ENCODE data around the gene PEX5L. TPM values are rescaled to one million over a fixed set of nuclear protein-coding genes. Genes with fewer than 3 reads are reported as not detected.

Gene PEX5L
- total and polyA plus RNA-seq, 2 experiments from 2014 or later, result 0.13 to 0.63 TPM

GRCh38 chr3:179860275-179861107 lies 176.2 kb downstream of the PEX5L start:
- TF ChIP-seq EZH2 (IDR thresholded peaks at IDR 0.05; ENCODE audit: borderline replicate concordance) (no peak), EZH2phosphoT487 (IDR thresholded peaks at IDR 0.05; ENCODE audit: low read depth, severe bottlenecking, unreplicated experiment) (no peak)
- TF ChIP-seq, protein P1, sequence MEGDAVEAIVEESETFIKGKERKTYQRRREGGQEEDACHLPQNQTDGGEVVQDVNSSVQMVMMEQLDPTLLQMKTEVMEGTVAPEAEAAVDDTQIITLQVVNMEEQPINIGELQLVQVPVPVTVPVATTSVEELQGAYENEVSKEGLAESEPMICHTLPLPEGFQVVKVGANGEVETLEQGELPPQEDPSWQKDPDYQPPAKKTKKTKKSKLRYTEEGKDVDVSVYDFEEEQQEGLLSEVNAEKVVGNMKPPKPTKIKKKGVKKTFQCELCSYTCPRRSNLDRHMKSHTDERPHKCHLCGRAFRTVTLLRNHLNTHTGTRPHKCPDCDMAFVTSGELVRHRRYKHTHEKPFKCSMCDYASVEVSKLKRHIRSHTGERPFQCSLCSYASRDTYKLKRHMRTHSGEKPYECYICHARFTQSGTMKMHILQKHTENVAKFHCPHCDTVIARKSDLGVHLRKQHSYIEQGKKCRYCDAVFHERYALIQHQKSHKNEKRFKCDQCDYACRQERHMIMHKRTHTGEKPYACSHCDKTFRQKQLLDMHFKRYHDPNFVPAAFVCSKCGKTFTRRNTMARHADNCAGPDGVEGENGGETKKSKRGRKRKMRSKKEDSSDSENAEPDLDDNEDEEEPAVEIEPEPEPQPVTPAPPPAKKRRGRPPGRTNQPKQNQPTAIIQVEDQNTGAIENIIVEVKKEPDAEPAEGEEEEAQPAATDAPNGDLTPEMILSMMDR (IDR thresholded peaks at IDR 0.05; ENCODE audit: poor library complexity), result no peak

DNA sequence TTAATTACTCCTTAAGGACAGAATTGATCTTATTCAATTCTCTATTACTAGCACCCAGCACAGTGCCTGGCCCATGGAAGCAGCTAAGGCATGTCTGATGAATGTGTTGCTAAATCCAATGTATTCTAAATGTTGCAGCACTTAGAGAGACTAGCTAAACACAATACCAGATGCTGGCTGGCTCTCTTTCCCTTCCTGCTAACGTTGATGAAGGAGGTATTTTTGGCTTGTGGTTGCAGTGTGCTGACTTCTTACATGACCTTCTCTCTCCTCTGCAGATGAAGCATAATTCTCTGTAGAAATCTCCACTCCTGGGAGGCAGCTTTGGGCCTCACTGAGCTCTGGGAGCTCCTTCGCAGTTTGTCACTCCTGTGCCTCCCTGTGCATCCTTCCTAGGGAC lies 183.6 kb downstream of the PEX5L start:
- no peak overlapping the region for H3K27ac ChIP-seq
- no peaks in the 10 kb centered on the region for H3K27me3 ChIP-seq
- H3K4me3 ChIP-seq, result no peak overlapping the region
- 71% methylated on average over 2 of the region's 2 CpGs for WGBS (ENCODE audit: low lambda C conversion rate, missing lambda C conversion rate)
- no peaks in the 10 kb centered on the region for H3K79me2 ChIP-seq
- no peaks in the 10 kb centered on the region for H3K9me3 ChIP-seq (ENCODE audit: low read depth)
- TF ChIP-seq EZH2 (IDR thresholded peaks at IDR 0.05; ENCODE audit: borderline replicate concordance) (no peak), EZH2phosphoT487 (IDR thresholded peaks at IDR 0.05; ENCODE audit: low read depth, severe bottlenecking, unreplicated experiment) (no peak)
- TF ChIP-seq, protein P1 (IDR thresholded peaks at IDR 0.05; ENCODE audit: poor library complexity), result no peak
- H3K36me3 ChIP-seq (replicated peaks; ENCODE audit: insufficient read depth, low read depth), result no peaks in the 10 kb centered on the region
- no peak overlapping the region for H2AFZ ChIP-seq
- H3K4me2 ChIP-seq, result no peak overlapping the region
- DNase-seq (ENCODE audit: low spot score), result no peak
- no peaks in the 10 kb centered on the region for H3K9me2 ChIP-seq (replicated peaks; ENCODE audit: insufficient read depth)
- H4K20me1 ChIP-seq (ENCODE audit: insufficient read depth, poor library complexity, severe bottlenecking), result no peaks in the 10 kb centered on the region
- no peaks in the 10 kb centered on the region for H3K4me1 ChIP-seq (ENCODE audit: insufficient read depth)

More at GRCh38 chr3:179860275-179861107, 176.2 kb downstream of the PEX5L start:
- no peaks in the 10 kb centered on the region for H3K36me3 ChIP-seq (replicated peaks; ENCODE audit: insufficient read depth, low read depth)
- H3K4me3 ChIP-seq, result no peak overlapping the region
- DNase-seq (ENCODE audit: low spot score), result no peak
- no peaks in the 10 kb centered on the region for H3K9me3 ChIP-seq (ENCODE audit: low read depth)
- no peak overlapping the region for H3K27ac ChIP-seq
- H3K9me2 ChIP-seq (replicated peaks; ENCODE audit: insufficient read depth), result no peaks in the 10 kb centered on the region
- H3K4me1 ChIP-seq (ENCODE audit: insufficient read depth), result no peaks in the 10 kb centered on the region
- no peaks in the 10 kb centered on the region for H3K27me3 ChIP-seq
- H3K79me2 ChIP-seq, result no peaks in the 10 kb centered on the region
- H2AFZ ChIP-seq, result no peak overlapping the region
- H3K4me2 ChIP-seq, result no peak overlapping the region
- H4K20me1 ChIP-seq (ENCODE audit: insufficient read depth, poor library complexity, severe bottlenecking), result no peaks in the 10 kb centered on the region
- 87% methylated on average over 11 of the region's 11 CpGs for WGBS (ENCODE audit: low lambda C conversion rate, missing lambda C conversion rate)

- peak; percentile 7 for DNase-seq (ENCODE audit: low spot score)
- H3K36me3 ChIP-seq (replicated peaks; ENCODE audit: insufficient read depth, low read depth), result no peaks in the 10 kb centered on the region
- H2AFZ ChIP-seq, result no peak overlapping the region
- H3K79me2 ChIP-seq, result no peaks in the 10 kb centered on the region
- H4K20me1 ChIP-seq (ENCODE audit: insufficient read depth, poor library complexity, severe bottlenecking), result no peaks in the 10 kb centered on the region
- WGBS (ENCODE audit: low lambda C conversion rate, missing lambda C conversion rate), result 83% methylated on average over 5 of the region's 5 CpGs
- no peaks in the 10 kb centered on the region for H3K9me3 ChIP-seq (ENCODE audit: low read depth)
- TF ChIP-seq EZH2 (IDR thresholded peaks at IDR 0.05; ENCODE audit: borderline replicate concordance) (no peak), EZH2phosphoT487 (IDR thresholded peaks at IDR 0.05; ENCODE audit: low read depth, severe bottlenecking, unreplicated experiment) (no peak)
- TF ChIP-seq, protein P1 (IDR thresholded peaks at IDR 0.05; ENCODE audit: poor library complexity), result no peak
- H3K27me3 ChIP-seq, result no peaks in the 10 kb centered on the region
- no peaks in the 10 kb centered on the region for H3K4me1 ChIP-seq (ENCODE audit: insufficient read depth)
- no peak overlapping the region for H3K27ac ChIP-seq
- no peak overlapping the region for H3K4me3 ChIP-seq
- no peaks in the 10 kb centered on the region for H3K9me2 ChIP-seq (replicated peaks; ENCODE audit: insufficient read depth)
- no peak overlapping the region for H3K4me2 ChIP-seq
These were observed 184.4 kb downstream of the PEX5L start for GRCh38 chr3:179852142-179852905.
